ENCODE results near the gene TCF21. TPM values are rescaled to one million over a fixed set of nuclear protein-coding genes. Genes with fewer than 3 reads are reported as not detected.
A peak's percentile ranks its signal among the peaks of the same experiment; 100 is the strongest.

The TCF21 gene
- total and polyA plus RNA-seq, 11 donors, result 1.8 to 9.5 (median 3.9) TPM

DNA sequence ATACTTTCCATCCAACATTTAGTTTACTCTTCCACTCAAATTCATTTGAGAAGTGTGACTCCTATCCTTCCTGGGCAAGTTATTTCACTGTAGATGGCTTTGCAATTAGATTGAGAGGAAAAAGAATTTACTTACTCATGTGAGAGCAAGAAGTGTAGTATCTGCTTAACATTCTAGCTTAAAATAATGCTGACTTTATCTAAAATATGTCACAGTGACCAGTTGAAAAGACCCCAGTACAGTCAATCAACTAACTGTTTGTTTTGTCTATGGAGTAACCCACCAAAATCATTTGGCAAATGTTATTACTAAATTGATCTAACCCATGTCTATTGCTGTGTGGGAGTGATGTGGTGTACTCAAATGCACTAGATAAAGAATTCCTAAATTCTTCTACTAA lies 8.9 kb upstream of the TCF21 start:
- no peak for TF ChIP-seq POLR2A (IDR thresholded peaks at IDR 0.05)
- TF ChIP-seq, protein P1, sequence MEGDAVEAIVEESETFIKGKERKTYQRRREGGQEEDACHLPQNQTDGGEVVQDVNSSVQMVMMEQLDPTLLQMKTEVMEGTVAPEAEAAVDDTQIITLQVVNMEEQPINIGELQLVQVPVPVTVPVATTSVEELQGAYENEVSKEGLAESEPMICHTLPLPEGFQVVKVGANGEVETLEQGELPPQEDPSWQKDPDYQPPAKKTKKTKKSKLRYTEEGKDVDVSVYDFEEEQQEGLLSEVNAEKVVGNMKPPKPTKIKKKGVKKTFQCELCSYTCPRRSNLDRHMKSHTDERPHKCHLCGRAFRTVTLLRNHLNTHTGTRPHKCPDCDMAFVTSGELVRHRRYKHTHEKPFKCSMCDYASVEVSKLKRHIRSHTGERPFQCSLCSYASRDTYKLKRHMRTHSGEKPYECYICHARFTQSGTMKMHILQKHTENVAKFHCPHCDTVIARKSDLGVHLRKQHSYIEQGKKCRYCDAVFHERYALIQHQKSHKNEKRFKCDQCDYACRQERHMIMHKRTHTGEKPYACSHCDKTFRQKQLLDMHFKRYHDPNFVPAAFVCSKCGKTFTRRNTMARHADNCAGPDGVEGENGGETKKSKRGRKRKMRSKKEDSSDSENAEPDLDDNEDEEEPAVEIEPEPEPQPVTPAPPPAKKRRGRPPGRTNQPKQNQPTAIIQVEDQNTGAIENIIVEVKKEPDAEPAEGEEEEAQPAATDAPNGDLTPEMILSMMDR (IDR thresholded peaks at IDR 0.05), result no peak
- Histone ChIP-seq H3K36me3 (no peaks in the 10 kb centered on the region), H3K27me3 (peaks cover 0 to 15% (median 3%) of the 10 kb centered on the region in 9 donors), H3K9me3 (no peaks in the 10 kb centered on the region), H3K4me3 (no peak overlapping the region), H3K4me1 (no peaks in the 10 kb centered on the region), H3K27ac (no peak overlapping the region)
- intact Hi-C loops (cut with DNase I), result no loop called here
- DNase-seq (no peak), ATAC-seq (no peak)

DNA sequence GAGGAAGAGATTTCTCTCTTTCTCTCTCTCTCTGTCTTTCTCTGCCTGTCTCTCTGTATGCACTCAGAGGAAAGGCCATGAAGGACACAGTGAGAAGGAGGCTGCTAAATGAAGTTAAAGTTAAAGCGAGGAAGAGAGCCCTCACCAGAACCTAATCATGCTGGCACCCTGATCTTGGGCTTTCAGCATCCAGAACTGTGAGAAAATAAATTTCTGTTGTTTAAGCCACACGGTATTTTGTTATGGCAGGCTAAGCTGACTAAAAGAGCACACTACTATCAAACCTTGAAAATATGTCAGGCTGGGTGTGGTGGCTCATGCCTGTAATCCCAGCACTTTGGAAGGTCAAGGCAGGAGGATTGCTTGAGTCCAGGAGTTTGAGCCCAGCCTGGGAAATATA lies 8.0 kb upstream of the TCF21 start:
- ATAC-seq (no peak), DNase-seq (no peak)
- no peak for TF ChIP-seq POLR2A (IDR thresholded peaks at IDR 0.05)
- TF ChIP-seq, protein P1 (IDR thresholded peaks at IDR 0.05), result no peak
- H3K27me3 ChIP-seq, result peaks cover 0 to 24% (median 3%) of the 10 kb centered on the region in 9 donors
- H3K9me3 ChIP-seq, result no peaks in the 10 kb centered on the region
- intact Hi-C loops (cut with DNase I), result no loop called here
- H3K27ac ChIP-seq, result no peak overlapping the region
- H3K4me1 ChIP-seq, result peaks cover 0 to 4% (median 0%) of the 10 kb centered on the region in 12 donors
- H3K4me3 ChIP-seq, result no peak overlapping the region
- WGBS, 4 donors, result 63 to 70% (median 66%) methylated on average over 2 of the region's 2 CpGs
- no peaks in the 10 kb centered on the region for H3K36me3 ChIP-seq

DNA sequence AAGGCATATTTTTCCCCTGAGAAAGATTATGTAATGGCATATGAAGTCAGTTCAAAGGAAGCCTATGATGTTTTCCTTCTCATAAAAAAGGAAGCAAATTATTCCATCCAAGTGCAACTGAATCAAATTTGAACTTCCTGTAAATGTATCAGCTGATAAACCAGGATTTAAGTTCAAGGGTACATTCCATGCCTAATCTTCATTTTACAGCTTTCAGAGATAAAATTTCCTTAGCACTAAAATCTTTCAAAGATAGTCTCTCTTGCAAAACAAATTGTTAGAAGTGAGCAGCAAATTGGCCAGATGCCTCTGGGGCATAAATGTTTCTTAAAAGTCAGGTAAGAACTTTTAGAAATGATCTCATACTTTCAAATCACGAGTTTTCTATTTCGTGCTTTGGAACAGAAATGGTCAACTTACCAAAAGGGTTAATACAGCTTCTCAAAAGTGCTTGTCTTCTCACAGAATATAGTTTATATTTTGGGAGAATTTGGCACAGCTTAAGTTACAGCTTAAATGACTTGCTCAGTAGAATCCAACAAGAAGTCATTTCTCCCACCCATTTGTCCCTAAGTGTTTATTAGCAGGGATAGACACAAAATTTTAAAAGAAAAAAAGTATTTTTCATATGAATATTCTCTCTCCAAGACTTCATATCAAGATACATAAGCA lies 2.7 kb upstream of the TCF21 start:
- Histone ChIP-seq H3K4me3 (no peak overlapping the region), H3K9me3 (no peaks in the 10 kb centered on the region), H3K36me3 (no peaks in the 10 kb centered on the region), H3K4me1 (peaks cover 0 to 9% (median 3%) of the 10 kb centered on the region in 12 donors), H3K27ac (peak overlapping the region in 6 of 12 donors; percentile 2 to 90 (median 52)), H3K27me3 (peaks cover 4 to 70% (median 36%) of the 10 kb centered on the region in 9 donors)
- intact Hi-C loops (cut with DNase I), result no loop called here
- ATAC-seq (no peak), DNase-seq (no peak)
- WGBS, 4 donors, result 59 to 68% (median 62%) methylated on average over 2 of the region's 2 CpGs
- no peak for TF ChIP-seq POLR2A (IDR thresholded peaks at IDR 0.05)
- TF ChIP-seq, protein P1 (IDR thresholded peaks at IDR 0.05), result no peak

DNA sequence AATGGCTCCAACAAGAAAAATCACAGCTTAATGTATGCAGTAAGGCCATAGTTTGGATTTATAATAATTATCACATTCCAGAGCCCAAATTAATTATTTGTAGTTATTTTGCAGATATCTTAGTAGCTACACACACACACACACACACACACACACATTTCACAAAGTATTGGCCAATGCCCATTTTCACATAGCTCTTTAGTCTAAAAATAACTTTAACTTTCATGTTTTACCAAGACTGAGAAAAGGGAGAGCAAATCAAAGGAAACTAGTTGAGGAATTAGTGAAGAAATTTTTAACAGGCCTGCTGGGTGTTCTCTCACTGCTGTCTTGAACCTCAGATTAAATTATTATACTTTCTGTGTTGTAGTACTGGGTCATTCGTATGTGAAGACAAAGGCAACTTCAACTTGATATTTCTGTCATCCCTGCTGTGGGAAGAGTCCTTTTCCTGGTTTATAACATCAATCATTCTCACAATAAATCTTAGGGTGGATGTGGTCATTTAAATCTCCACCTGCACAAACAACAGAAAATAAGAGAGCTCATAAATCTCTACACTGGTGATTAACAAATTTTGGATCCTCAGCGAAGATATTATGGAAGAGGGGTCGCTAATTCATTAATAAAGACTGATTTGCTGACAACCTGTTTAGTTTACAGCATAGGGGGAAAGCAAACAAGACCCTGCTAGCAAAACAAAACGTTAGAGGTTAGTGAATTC lies 1.6 kb upstream of the TCF21 start:
- H3K27me3 ChIP-seq, result peaks cover 4 to 81% (median 40%) of the 10 kb centered on the region in 9 donors
- no peak overlapping the region for H3K4me3 ChIP-seq
- TF ChIP-seq POLR2A (IDR thresholded peaks at IDR 0.05), result no peak
- TF ChIP-seq, protein P1 (IDR thresholded peaks at IDR 0.05), result no peak
- intact Hi-C loops (cut with DNase I), result no loop called here
- peak overlapping the region in 7 of 12 donors; percentile 35 to 90 (median 87) for H3K27ac ChIP-seq
- no peaks in the 10 kb centered on the region for H3K36me3 ChIP-seq
- no peak for ATAC-seq
- peaks cover 0 to 14% (median 3%) of the 10 kb centered on the region in 12 donors for H3K4me1 ChIP-seq
- DNase-seq, result no peak
- H3K9me3 ChIP-seq, result no peaks in the 10 kb centered on the region
- WGBS, 4 donors, result 34 to 41% (median 39%) methylated on average over 4 of the region's 4 CpGs
